H1 (cell line): Measurements from ENCODE around the gene PKNOX1. TPM values are rescaled to one million over a fixed set of nuclear protein-coding genes. Genes with fewer than 3 reads are reported as not detected.
"Not testable (repeated sequence)": the region's sequence is repeated elsewhere in the genome, so short reads cannot be mapped to it uniquely, and the experiment has no call there.

Experiments
- CTCF ChIA-PET: fragments of 300-600 bp; sonication (Branson Sonifier 250); formaldehyde crosslinking; loops from one replicate; lab custom pipeline; 2021; ENCODE audit not compliant: partially characterized antibody; lab: Charles Lee
- POLR2A ChIA-PET: fragments of 300-600 bp; sonication (Branson Sonifier 250); formaldehyde crosslinking; loops from one replicate; lab custom pipeline; 2021; ENCODE audit warnings: inconsistent platforms; ENCODE audit not compliant: partially characterized antibody; lab: Charles Lee
- DNase-seq, 2 experiments: peaks; one replicate each; pipeline versions ENCODE4 v3.0.0 to v3.0.0-alpha.2; 2010 to 2022; ENCODE audit warnings: low spot score in 2 of 2, low read depth in 1 of 2, mixed read lengths in 1 of 2
- FAIRE-seq: peaks from 2 replicates; lab custom pipeline; 2011; peaks lifted over from hg19 to GRCh38; lab: Jason Lieb, UNC
- H2AFZ ChIP-seq: 2 replicates; pipeline ENCODE4 v1.8.1; 2012; ENCODE audit warnings: low read length, inconsistent platforms
- H2AK5ac ChIP-seq: 2 replicates; pipeline ENCODE4 v1.6.1; 2013; ENCODE audit warnings: low read depth, low read length
- H2BK120ac ChIP-seq: replicated peaks from 2 replicates; pipeline ENCODE3; 2013; ENCODE audit warnings: low read depth, low read length, inconsistent platforms
- H2BK12ac ChIP-seq: 2 replicates; pipeline ENCODE4 v1.6.1; 2013; ENCODE audit warnings: low read depth, low read length
- H2BK15ac ChIP-seq: 2 replicates; pipeline ENCODE4 v1.6.1; 2013; ENCODE audit warnings: low read length
- H2BK20ac ChIP-seq: 2 replicates; pipeline ENCODE4 v1.6.1; 2013; ENCODE audit warnings: low read length
- H2BK5ac ChIP-seq: 2 replicates; pipeline ENCODE4 v1.6.1; 2013; ENCODE audit warnings: low read depth, low read length
- H3K14ac ChIP-seq: 2 replicates; pipeline ENCODE4 v1.6.1; 2013; ENCODE audit warnings: inconsistent platforms; ENCODE audit not compliant: insufficient read length
- H3K18ac ChIP-seq: 2 replicates; pipeline ENCODE4 v1.6.1; 2013; ENCODE audit warnings: low read length; ENCODE audit errors: extremely low read depth
- H3K23ac ChIP-seq: 2 replicates; pipeline ENCODE4 v1.6.1; 2013; ENCODE audit warnings: inconsistent platforms; ENCODE audit not compliant: insufficient read length
- H3K23me2 ChIP-seq: 2 replicates; pipeline ENCODE4 v1.6.1; 2013; ENCODE audit warnings: low read depth, low read length
- H3K27ac ChIP-seq: 2 replicates; pipeline ENCODE4 v1.6.1; 2011; ENCODE audit warnings: low read depth, low read length, inconsistent platforms
- H3K27me3 ChIP-seq, 4 experiments: replicated peaks in 1 of 4; 1 replicate in 1 of 4; 2 replicates in 3 of 4; pipeline versions ENCODE4 v1.6.1 to v1.8.1; 2011 to 2013; ENCODE audit warnings: low read length in 3 of 4, mild to moderate bottlenecking in 3 of 4, inconsistent platforms in 2 of 4, mixed read lengths in 2 of 4, moderate library complexity in 1 of 4; ENCODE audit not compliant: control insufficient read depth in 3 of 4, insufficient read depth in 3 of 4; ENCODE audit errors: extremely low read depth in 1 of 4
- H3K36me3 ChIP-seq, 4 experiments: 2 replicates each; pipeline versions ENCODE4 v1.6.1 to v1.8.1; 2011 to 2013; ENCODE audit warnings: mild to moderate bottlenecking in 4 of 4, low read length in 3 of 4, moderate library complexity in 2 of 4, control low read depth in 1 of 4, inconsistent platforms in 1 of 4; ENCODE audit not compliant: insufficient read depth in 4 of 4, control insufficient read depth in 2 of 4
- H3K4ac ChIP-seq: replicated peaks from 2 replicates; pipeline ENCODE3; 2013; ENCODE audit warnings: low read length, low read depth, mixed read lengths, inconsistent platforms; ENCODE audit not compliant: insufficient read length
- H3K4me1 ChIP-seq, 4 experiments: replicated peaks in 1 of 4; 1 replicate in 1 of 4; 2 replicates in 3 of 4; pipeline versions ENCODE4 v1.6.1 to v1.8.1; 2011 to 2013; ENCODE audit warnings: low read length in 3 of 4, inconsistent platforms in 2 of 4, mixed read lengths in 1 of 4; ENCODE audit not compliant: insufficient read depth in 4 of 4, control insufficient read depth in 3 of 4
- H3K4me2 ChIP-seq, 2 experiments: 2 replicates each; pipeline versions ENCODE4 v1.6.1 to v1.8.1; 2011 to 2013; ENCODE audit warnings: low read depth in 2 of 2, low read length in 2 of 2, control low read depth in 1 of 2, inconsistent platforms in 1 of 2, mild to moderate bottlenecking in 1 of 2; ENCODE audit not compliant: insufficient read depth in 1 of 2
- H3K4me3 ChIP-seq, 4 experiments: fragments of 200-600, 300-600 bp in 1 of 4; sonication (generic), shearing (Covaris generic), sonication (Bioruptor Twin) in 1 of 4; 2 replicates each; pipeline versions ENCODE4 v1.5.1 to v1.8.1; 2011 to 2016; ENCODE audit warnings: low read length in 4 of 4, low read depth in 3 of 4, control low read depth in 2 of 4, inconsistent platforms in 2 of 4, mild to moderate bottlenecking in 2 of 4, mixed read lengths in 1 of 4, moderate library complexity in 1 of 4; ENCODE audit not compliant: insufficient read depth in 2 of 4; ENCODE audit errors: extremely low read depth in 1 of 4
- H3K56ac ChIP-seq: replicated peaks from 2 replicates; pipeline ENCODE3; 2013; ENCODE audit warnings: low read depth, mild to moderate bottlenecking, mixed read lengths, low read length, inconsistent platforms; ENCODE audit not compliant: insufficient read length
- H3K79me1 ChIP-seq: 2 replicates; pipeline ENCODE4 v1.6.1; 2013; ENCODE audit warnings: low read depth, low read length, control low read depth
- H3K79me2 ChIP-seq, 2 experiments: 2 replicates each; pipeline versions ENCODE4 v1.6.1 to v1.8.1; 2012 to 2013; ENCODE audit warnings: low read length in 2 of 2, mild to moderate bottlenecking in 2 of 2, inconsistent platforms in 1 of 2; ENCODE audit not compliant: insufficient read depth in 2 of 2, control insufficient read depth in 1 of 2
- H3K9ac ChIP-seq, 4 experiments: replicated peaks in 1 of 4; 1 replicate in 1 of 4; 2 replicates in 3 of 4; pipeline versions ENCODE4 v1.6.1 to v1.8.1; 2011 to 2013; ENCODE audit warnings: low read depth in 3 of 4, low read length in 3 of 4, control low read depth in 2 of 4, mild to moderate bottlenecking in 2 of 4, moderate library complexity in 2 of 4, inconsistent platforms in 1 of 4; ENCODE audit errors: extremely low read depth in 1 of 4
- H3K9me3 ChIP-seq, 2 experiments: 2 replicates each; pipeline versions ENCODE4 v1.6.1 to v1.8.1; 2012 to 2013; ENCODE audit warnings: mild to moderate bottlenecking in 2 of 2, moderate library complexity in 2 of 2, control low read depth in 1 of 2, inconsistent platforms in 1 of 2, low read depth in 1 of 2, low read length in 1 of 2, mixed read lengths in 1 of 2; ENCODE audit not compliant: insufficient read depth in 2 of 2
- H4K20me1 ChIP-seq, 2 experiments: replicated peaks in 1 of 2; 2 replicates each; pipeline versions ENCODE3 to v1.8.1; 2011 to 2013; ENCODE audit warnings: inconsistent platforms in 2 of 2, low read length in 2 of 2, mild to moderate bottlenecking in 1 of 2; ENCODE audit not compliant: insufficient read depth in 2 of 2, control insufficient read depth in 1 of 2
- H4K5ac ChIP-seq: 2 replicates; pipeline ENCODE4 v1.6.1; 2013; ENCODE audit warnings: low read length, low read depth, mixed read lengths, inconsistent platforms; ENCODE audit not compliant: insufficient read length
- H4K8ac ChIP-seq: 2 replicates; pipeline ENCODE4 v1.8.0; 2013; ENCODE audit warnings: mild to moderate bottlenecking, moderate library complexity, low read length, inconsistent platforms; ENCODE audit not compliant: insufficient read depth; ENCODE audit errors: extremely low read depth
- H4K91ac ChIP-seq: replicated peaks from 2 replicates; pipeline ENCODE3; 2013; ENCODE audit warnings: low read length, mixed read lengths, inconsistent platforms; ENCODE audit not compliant: insufficient read length
- WGBS, 2 experiments: shearing (Covaris generic) in 1 of 2; methylation state at CpG; one replicate each; pipeline versions ENCODE4 v1.1.6 to v1.1.7; 2013 to 2015; ENCODE audit warnings: low lambda C conversion rate in 2 of 2, mixed read lengths in 2 of 2, inconsistent platforms in 1 of 2, low coverage in 1 of 2, missing lambda C conversion rate in 1 of 2; ENCODE audit not compliant: insufficient replicate concordance in 2 of 2, insufficient coverage in 1 of 2, insufficient read length in 1 of 2; ENCODE audit errors: extremely low coverage in 1 of 2, missing lambda C conversion rate in 1 of 2; 5-methylcytosine and 5-hydroxymethylcytosine counted together
- polyA plus RNA-seq, 7 experiments: library from polyadenylated mRNA; depleted of rRNA in 3 of 7; stranded (reverse) in 5 of 7; unstranded in 2 of 7; fragments of >200 nt in 5 of 7; fragments of 200-250 nt in 2 of 7; gene quantifications; 1 replicate in 5 of 7; 2 replicates in 1 of 7; 4 replicates in 1 of 7; pipeline versions ENCODE4 v1.2.1 to v1.2.3, GENCODE V29; 2011 to 2013; ENCODE audit warnings: missing spikeins in 2 of 7, mixed read lengths in 2 of 7
- total RNA-seq: library from RNA; stranded (reverse); fragmentation: NEBNext Ultra II Directional; extraction: Animal tissue kit (Norgen Biotek cat#: 25700); gene quantifications from 2 replicates; pipeline ENCODE4 v1.2.1, GENCODE V29; 2021

PKNOX1 gene
- total and polyA plus RNA-seq, 2 of the 8 experiments (the other 6 are each of a cell fraction or from before 2014, with no cell fraction given), result 20.4 to 31.9 TPM

DNA sequence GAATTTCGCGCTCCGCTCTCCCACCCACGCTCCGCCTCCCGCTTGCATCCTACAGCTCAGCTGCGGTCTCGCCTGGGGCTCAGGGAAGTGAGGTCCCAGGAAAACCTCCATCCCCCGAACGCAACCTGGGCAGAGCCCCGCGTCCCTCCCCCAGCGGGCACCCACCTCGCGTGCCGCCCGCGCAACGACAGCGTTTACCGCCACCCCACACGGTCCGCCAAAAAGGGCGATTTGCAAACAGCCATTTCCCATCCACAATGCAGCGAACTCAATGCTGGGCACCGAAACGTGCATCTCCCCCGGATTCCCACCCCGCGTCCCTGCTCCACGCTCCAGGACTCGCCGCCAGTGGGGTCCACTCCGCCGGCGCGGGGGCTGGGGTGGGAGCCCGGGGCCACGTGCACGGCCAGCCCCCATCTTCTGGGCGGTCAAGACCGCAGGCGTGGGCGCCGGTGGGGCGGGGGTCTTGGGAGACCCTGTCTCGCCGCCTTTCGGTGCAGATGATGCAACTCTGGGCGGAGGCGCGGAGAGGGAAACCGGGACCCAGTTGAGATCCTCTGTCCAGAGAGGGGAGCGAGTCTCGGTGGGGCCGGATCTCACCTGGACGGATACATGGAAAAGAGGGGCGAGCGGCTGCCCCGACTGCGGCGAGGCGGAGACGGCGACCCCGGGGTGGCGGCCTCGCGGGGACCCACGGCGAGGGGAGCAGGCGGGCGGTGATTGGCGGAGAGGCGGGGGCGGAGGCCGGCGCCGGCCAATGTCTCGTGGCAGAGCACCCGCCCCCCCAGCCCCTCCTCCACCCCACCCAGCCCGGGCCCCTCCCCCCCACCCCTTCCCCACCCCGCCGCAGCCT lies 101.0 kb downstream of the PKNOX1 start, which contains the start of gene CBS:
Gene CBS, minus strand, starts transcription at position 666 of the 853 bp plus-strand sequence. CDS start 3,642 bp downstream, outside the sequence.
- H3K23ac ChIP-seq, H2BK120ac ChIP-seq, H3K4me1 ChIP-seq, H3K4me3 ChIP-seq, H3K27ac ChIP-seq, H3K14ac ChIP-seq, H2BK12ac ChIP-seq, H2BK15ac ChIP-seq, H3K23me2 ChIP-seq, H3K18ac ChIP-seq, H3K9ac ChIP-seq, H3K56ac ChIP-seq, H2AFZ ChIP-seq, POLR2A ChIA-PET, H3K4me2 ChIP-seq, DNase-seq, H3K9me3 ChIP-seq, H3K36me3 ChIP-seq, CTCF ChIA-PET, H3K79me1 ChIP-seq, H3K79me2 ChIP-seq, H2AK5ac ChIP-seq, H3K4ac ChIP-seq, H2BK5ac ChIP-seq, H4K5ac ChIP-seq, H2BK20ac ChIP-seq, FAIRE-seq, H4K20me1 ChIP-seq, H4K91ac ChIP-seq, H3K27me3 ChIP-seq, H4K8ac ChIP-seq: not testable (repeated sequence)
- no CpG with 5 or more reads among the region's 84 CpGs for WGBS, 2 experiments
